ENCODE measurements around the gene PCDHA3. TPM values are rescaled to one million over a fixed set of nuclear protein-coding genes. Genes with fewer than 3 reads are reported as not detected.
"Not testable (repeated sequence)": the region's sequence is repeated elsewhere in the genome, so short reads cannot be mapped to it uniquely, and the experiment has no call there.

Gene PCDHA3
- polyA plus RNA-seq, 1 experiment = 0.27 TPM

DNA sequence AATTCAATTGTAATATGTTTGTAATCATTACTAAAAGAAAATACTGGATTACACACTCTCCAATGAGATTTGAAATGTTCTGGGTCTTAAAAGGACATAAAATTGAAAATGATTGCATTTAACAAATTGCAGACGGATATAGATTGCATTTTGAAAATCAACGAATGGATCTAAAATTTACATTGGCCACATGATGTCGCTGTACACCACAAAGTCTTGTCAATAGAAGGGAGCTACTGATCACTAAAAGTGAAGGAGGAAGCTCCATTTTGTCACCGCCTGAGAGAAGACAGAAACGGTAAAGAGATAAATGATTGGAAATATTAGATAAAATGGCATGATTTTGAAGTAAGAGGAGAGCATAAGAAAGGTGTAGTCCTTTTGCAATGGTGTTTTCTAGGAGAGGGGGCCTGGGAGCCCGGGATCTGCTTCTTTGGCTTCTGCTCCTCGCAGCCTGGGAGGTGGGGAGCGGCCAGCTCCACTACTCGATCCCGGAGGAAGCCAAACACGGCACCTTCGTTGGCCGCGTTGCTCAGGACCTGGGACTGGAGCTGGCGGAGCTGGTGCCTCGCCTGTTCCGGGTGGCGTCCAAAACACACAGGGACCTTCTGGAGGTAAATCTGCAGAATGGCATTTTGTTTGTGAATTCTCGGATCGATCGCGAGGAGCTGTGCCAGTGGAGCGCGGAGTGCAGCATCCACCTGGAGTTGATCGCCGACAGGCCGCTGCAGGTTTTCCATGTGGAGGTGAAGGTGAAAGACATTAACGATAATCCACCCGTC lies 14.8 kb upstream of the PCDHA3 start, which contains the start of gene PCDHA1:
PCDHA1 (plus strand) TSS at position 236 of the 782 bp plus-strand sequence.
- H3K9me3 ChIP-seq (ENCODE audit: control insufficient read depth, insufficient read depth, low read length) = peaks cover 38% of the 10 kb centered on the region
- ChIA-PET POLR2A (no interaction called here), CTCF (no interaction called here)
- DNase-seq (ENCODE audit: low read depth, low spot score) = no peak
- no peak within 1 kb of the TSS for H3K4me3 ChIP-seq (ENCODE audit: low read depth, low read length)
- no peaks in the 10 kb centered on the region for H3K27me3 ChIP-seq (ENCODE audit: control insufficient read depth, insufficient read depth, low read length)
- no peak for TF ChIP-seq CTCF (IDR thresholded peaks at IDR 0.05; ENCODE audit: low read depth, low read length)
- H3K27ac ChIP-seq (ENCODE audit: low read depth, low read length) = no peak within 1 kb of the TSS

- POLR2A ChIA-PET; DNase-seq (ENCODE audit: low read depth, low spot score); CTCF ChIA-PET; H3K4me3 ChIP-seq (ENCODE audit: low read depth, low read length); H3K27ac ChIP-seq (ENCODE audit: low read depth, low read length); H3K27me3 ChIP-seq (ENCODE audit: control insufficient read depth, insufficient read depth, low read length): not testable (repeated sequence)
- H3K9me3 ChIP-seq (ENCODE audit: control insufficient read depth, insufficient read depth, low read length) = peaks cover 38% of the 10 kb centered on the region
Measured at GRCh38 chr5:140787422-140787821, 13.4 kb upstream of the PCDHA3 start.

DNA sequence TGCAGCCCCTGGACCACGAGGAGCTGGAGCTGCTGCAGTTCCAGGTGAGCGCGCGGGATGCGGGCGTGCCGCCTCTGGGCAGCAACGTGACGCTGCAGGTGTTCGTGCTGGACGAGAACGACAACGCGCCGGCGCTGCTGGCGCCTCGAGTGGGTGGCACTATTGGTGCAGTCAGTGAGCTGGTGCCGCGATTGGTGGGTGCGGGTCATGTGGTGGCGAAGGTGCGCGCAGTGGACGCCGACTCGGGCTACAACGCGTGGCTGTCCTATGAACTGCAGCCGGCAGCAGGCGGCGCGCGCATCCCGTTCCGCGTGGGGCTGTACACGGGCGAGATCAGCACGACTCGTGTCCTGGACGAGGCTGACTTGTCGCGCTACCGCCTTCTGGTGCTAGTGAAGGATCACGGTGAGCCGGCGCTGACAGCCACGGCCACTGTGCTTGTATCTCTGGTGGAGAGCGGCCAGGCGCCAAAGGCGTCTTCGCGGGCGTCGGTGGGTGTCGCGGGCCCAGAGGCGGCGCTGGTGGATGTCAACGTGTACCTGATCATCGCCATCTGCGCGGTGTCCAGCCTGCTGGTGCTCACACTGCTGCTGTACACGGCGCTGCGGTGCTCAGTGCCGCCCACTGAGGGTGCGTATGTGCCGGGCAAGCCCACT lies 12.9 kb upstream of the PCDHA3 start:
- H3K27me3 ChIP-seq (ENCODE audit: control insufficient read depth, insufficient read depth, low read length); H3K4me3 ChIP-seq (ENCODE audit: low read depth, low read length); H3K27ac ChIP-seq (ENCODE audit: low read depth, low read length); DNase-seq (ENCODE audit: low read depth, low spot score); CTCF ChIA-PET; POLR2A ChIA-PET: not testable (repeated sequence)
- H3K9me3 ChIP-seq (ENCODE audit: control insufficient read depth, insufficient read depth, low read length) = peaks cover 35% of the 10 kb centered on the region

GRCh38 chr5:140791089-140791488 lies 9.8 kb upstream of the PCDHA3 start:
- H3K27ac ChIP-seq (ENCODE audit: low read depth, low read length) = no peak overlapping the region
- H3K27me3 ChIP-seq (ENCODE audit: control insufficient read depth, insufficient read depth, low read length) = no peaks in the 10 kb centered on the region
- ChIA-PET CTCF (no interaction called here), POLR2A (no interaction called here)
- TF ChIP-seq CTCF (IDR thresholded peaks at IDR 0.05; ENCODE audit: low read depth, low read length) = no peak
- H3K4me3 ChIP-seq (ENCODE audit: low read depth, low read length) = no peak overlapping the region
- H3K9me3 ChIP-seq (ENCODE audit: control insufficient read depth, insufficient read depth, low read length) = peaks cover 33% of the 10 kb centered on the region
- DNase-seq (ENCODE audit: low read depth, low spot score) = no peak

DNA sequence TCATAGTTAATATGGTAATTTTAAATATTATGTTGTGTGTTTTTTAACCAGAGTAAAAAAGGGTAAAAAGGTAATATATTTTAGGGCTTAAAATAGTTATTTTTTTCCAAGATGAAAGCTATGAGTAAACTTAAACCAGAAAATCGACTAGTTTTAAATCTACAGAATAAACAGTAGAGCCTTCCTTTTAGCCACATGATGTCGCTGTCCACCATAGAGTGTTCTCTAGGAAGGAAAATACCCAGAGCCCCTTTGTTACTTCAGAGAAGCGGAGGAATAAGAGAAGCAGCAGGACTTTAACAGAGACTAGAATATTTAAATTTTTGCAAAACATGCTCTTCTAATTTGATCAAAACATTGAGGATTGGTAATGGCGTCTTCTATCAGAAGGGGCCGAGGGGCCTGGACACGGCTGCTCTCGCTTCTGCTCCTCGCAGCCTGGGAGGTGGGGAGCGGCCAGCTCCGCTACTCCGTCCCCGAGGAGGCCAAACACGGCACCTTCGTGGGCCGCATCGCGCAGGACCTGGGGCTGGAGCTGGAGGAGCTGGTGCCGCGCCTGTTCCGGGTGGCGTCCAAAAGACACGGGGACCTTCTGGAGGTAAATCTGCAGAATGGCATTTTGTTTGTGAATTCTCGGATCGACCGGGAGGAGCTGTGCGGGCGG lies 6.1 kb upstream of the PCDHA3 start, which contains the start of gene PCDHA2:
PCDHA2 (plus strand) TSS at position 258 of the 664 bp plus-strand sequence.
- TF ChIP-seq CTCF (IDR thresholded peaks at IDR 0.05; ENCODE audit: low read depth, low read length) = no peak
- Histone ChIP-seq H3K27me3 (ENCODE audit: control insufficient read depth, insufficient read depth, low read length) (no peaks in the 10 kb centered on the region), H3K9me3 (ENCODE audit: control insufficient read depth, insufficient read depth, low read length) (peaks cover 19% of the 10 kb centered on the region), H3K27ac (ENCODE audit: low read depth, low read length) (no peak within 1 kb of the TSS), H3K4me3 (ENCODE audit: low read depth, low read length) (no peak within 1 kb of the TSS)
- ChIA-PET CTCF (no interaction called here), POLR2A (no interaction called here)
- no peak for DNase-seq (ENCODE audit: low read depth, low spot score)

- DNase-seq (ENCODE audit: low read depth, low spot score) = no peak
- Histone ChIP-seq H3K27me3 (ENCODE audit: control insufficient read depth, insufficient read depth, low read length) (no peaks in the 10 kb centered on the region), H3K9me3 (ENCODE audit: control insufficient read depth, insufficient read depth, low read length) (peaks cover 19% of the 10 kb centered on the region), H3K4me3 (ENCODE audit: low read depth, low read length) (no peak overlapping the region), H3K27ac (ENCODE audit: low read depth, low read length) (no peak overlapping the region)
- ChIA-PET CTCF (no interaction called here), POLR2A (no interaction called here)
- TF ChIP-seq CTCF (IDR thresholded peaks at IDR 0.05; ENCODE audit: low read depth, low read length) = 0 out of 2 replicates have a peak, but pooled peaks have one; percentile 5
Measured at GRCh38 chr5:140795259-140795641, 5.6 kb upstream of the PCDHA3 start.

GRCh38 chr5:140796072-140796717 lies 4.7 kb upstream of the PCDHA3 start:
- POLR2A ChIA-PET; H3K4me3 ChIP-seq (ENCODE audit: low read depth, low read length); CTCF ChIA-PET; H3K27ac ChIP-seq (ENCODE audit: low read depth, low read length); DNase-seq (ENCODE audit: low read depth, low spot score); H3K27me3 ChIP-seq (ENCODE audit: control insufficient read depth, insufficient read depth, low read length): not testable (repeated sequence)
- H3K9me3 ChIP-seq (ENCODE audit: control insufficient read depth, insufficient read depth, low read length) = peaks cover 21% of the 10 kb centered on the region
